Right renal cortex interstitium (tissue), 3 donors: ENCODE measurements around the gene TP73. TPM values are rescaled to one million over a fixed set of nuclear protein-coding genes. Genes with fewer than 3 reads are reported as not detected.

Source experiments
- DNase-seq, 3 donors: peaks; one replicate each; pipeline ENCODE4 v3.0.0-alpha.2; 2013; ENCODE audit warnings: low read depth in 3 of 3, low spot score in 2 of 3
- polyA plus RNA-seq, 3 donors: library from polyadenylated mRNA; unstranded; fragments of 120-200 nt; gene quantifications; one replicate each; pipeline ENCODE4 v1.2.1, GENCODE V29; 2013; ENCODE audit not compliant: insufficient read length in 3 of 3

The TP73 gene
- polyA plus RNA-seq = under 1 TPM; 0.35 to 0.45 (median 0.40) TPM

DNA sequence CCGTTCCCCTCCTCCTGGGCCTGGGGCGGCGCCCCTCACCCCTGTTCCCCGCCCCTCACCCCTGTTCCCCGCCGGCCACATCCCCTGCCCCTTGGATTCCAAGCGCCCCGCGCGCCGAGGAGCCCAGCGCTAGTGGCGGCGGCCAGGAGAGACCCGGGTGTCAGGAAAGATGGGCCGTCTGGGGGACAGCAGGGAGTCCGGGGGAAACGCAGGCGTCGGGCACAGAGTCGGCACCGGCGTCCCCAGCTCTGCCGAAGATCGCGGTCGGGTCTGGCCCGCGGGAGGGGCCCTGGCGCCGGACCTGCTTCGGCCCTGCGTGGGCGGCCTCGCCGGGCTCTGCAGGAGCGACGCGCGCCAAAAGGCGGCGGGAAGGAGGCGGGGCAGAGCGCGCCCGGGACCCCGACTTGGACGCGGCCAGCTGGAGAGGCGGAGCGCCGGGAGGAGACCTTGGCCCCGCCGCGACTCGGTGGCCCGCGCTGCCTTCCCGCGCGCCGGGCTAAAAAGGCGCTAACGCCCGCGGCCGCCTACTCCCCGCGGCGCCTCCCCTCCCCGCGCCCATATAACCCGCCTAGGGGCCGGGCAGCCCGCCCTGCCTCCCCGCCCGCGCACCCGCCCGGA lies at the start of gene TP73:
Gene TP73, plus strand, starts transcription at position 587 of the 618 bp plus-strand sequence. CDS start 29,850 bp downstream, outside the sequence.
- DNase-seq = no peak

DNA sequence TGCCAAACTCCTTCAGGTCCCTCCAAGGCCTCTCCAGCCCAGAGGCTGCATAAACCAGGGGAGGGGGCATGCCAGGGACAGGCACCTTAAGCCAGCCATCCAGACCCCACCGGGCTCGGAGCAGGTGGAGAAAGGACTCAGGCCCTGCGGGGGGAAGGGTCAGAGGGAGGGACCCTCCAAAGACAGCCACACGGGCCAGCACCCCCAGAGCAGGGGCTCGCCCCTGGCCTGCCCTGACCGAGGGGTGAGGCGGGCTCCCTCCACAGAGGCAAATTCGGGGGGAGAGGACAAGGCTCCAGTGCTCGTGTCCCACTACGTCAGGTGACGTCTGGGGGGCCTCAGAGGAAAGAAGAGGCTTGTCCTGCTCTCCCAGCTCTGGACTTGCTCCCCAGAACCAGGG lies 49.2 kb upstream of the TP73 start:
- no peak for DNase-seq

DNA sequence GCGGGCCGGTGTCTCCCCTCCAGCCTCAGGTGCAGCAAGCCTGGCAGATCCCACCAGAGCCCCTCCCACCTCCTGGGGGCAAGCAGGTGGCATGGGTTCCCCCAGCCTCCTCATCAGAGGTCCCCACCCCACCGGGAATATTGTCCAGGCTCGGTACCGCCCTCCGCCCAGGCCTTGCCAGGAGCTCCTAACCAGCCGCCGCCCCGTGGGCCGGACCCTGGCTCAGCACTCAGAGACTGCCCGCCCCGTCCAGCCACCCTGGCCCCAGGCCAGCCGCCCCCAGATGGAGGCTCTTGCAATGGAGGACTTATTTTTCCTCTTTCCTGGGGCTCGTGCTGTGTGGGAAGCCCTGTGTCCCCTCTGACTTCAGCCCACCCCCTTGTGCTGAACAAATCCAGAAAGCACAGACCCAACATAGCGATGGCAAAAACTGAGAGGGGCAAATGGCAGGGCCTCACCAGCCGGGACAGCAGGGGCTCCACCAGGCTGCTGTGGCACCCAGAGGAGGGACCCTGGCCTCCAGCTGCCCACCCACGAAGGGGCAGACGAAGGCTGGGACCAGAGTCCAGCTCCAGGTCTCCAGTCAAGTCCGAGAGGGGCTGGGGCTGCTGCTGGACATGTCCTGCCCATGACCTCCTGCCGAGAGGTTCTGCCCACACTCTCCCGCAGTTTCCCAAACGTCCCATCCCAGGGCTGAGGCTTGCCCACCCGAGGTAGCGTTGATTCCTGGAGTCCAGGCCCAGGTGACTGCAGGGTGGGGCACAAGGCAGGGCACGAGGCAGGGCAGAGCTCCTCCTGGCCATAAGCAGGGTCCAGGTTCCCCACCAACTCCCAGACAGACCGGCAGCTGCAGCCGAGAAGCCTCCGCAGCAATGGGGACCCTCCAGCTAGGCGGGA lies 48.5 kb upstream of the TP73 start:
- no peak for DNase-seq

DNA sequence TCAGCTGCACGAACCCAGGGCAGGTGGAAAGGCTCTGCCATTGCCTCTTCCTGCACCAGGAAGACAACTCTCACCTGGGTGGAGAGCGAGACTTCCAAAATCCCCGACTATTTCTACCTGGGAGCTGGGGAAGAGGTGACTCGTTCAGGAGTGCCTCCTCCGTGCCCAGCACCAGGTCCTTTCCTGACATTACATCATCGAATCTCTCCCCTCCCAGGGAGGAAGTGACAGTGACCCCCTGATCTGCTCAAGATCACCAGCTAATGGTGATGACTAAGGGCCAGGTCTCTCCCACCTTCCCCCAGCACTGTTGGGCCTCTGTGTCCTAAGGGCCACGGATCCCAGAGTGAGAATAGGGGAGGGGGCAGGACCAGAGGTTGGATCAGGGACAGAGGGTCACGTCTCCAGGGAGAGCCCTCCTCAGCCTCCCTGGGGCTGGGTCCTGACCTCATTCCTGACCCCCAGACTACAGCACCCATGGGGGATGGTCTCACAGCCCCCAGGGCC lies 47.8 kb upstream of the TP73 start:
- no peak for DNase-seq

DNA sequence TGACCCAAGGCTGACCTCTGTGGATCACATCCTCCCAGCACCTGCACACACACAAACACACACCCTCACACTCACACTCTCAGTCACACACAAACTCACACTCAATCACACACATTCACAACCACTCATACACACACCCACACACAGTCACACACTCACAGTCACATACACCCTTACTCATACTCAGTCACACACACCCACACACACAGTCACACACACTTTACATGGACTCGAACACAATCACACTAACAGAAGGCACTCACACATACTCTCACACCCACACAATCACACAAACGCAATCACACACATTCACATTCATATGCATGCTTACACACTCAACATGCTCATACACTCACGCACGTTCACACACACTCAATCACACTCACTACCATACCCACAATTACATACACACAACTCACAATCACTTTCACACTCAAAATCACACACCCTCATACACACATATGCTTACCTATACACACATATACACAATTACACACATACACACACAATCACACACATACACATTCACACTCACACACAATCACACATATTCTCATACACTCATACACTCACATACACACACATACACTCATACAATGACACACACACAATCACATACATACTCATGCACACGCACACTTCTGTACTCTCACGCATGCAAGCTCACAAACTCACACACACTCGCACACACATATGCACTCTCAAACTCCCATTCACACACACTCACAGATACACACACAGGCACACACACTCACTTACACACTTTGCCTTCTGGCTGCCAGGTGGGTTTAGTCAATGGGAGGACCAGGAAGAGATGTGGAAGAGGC lies 47.1 kb upstream of the TP73 start:
- DNase-seq = no peak

DNA sequence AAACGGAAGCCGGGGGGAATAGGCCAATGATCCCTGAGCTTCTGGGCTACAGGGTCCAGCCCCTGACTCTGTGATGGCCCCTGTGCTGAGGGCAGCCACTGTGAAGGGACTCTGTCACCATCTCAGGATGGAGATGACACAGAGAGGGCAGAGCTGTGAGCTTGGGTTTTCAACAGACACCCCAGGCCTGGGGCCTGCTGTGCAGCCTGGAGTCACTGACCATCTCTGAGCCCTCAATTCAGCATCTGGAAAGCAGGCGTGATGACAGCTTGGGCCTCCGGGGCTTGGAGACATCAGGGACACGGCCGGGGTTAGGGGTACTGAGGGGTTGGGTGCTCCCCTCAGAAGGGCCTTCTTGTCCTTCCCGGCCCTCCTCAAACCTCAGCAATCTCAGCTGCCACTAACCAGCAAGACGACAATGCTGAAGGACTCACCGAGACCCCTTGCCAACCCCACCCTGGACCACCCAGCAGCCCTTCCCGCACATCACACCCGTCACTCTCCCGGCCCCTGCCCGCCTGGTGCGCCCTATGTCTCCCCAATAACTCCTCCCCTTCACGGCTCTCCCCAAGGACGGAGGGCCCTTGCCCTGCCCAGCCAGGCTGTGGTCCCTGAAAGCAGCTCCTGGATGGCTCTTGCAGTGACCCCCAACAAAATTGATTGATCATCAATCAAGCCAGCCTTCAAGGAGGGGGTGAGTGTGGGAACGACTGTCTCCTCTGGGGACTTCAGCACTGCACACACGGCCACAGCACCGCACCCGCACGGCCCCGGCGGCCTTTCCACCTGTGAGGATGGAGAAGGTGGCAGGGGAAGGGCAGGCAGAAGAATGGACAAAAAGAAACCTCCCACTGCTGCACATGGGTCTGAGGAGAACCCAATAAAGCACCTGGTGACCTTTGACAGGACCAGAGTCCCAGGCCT lies 45.3 kb upstream of the TP73 start:
- no peak for DNase-seq

DNA sequence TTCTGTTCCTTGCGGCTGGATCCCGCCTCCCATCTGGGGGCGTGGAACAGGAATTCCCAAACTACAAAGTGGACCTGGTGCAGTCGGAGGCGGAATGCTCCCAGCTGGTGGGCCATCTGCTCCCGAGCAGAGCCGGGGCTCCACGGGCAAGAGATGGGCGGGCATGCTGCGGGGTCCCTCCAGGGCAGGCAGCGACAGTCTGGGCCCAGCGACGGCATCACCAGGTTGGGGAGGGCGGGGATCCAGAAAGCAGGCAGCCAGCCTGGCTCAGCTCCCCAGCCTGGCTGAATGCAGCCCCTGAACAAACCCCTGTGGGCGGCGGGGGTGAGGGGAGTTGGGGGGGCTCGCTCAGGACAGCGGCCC lies 44.6 kb upstream of the TP73 start:
- DNase-seq = no peak

DNA sequence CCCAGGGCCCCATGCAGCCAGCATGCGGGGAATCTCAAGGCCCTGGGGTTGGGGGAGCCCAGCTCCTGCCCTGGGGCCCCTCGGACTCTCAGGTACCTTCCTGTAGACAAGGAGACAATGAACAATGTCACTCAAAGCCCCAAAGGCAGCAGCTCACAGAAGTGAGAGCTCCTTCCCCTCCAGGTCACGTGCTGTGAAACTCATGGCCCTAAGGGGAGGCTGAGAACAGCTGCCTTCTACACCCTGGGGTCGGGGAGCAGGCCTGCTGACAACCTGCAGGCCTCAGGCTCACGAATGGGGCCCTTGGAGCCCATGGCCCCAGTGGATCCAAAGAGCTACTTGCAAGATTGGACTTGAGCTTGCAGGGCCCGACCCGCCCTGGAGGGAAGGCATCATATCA lies 44.2 kb upstream of the TP73 start:
- DNase-seq = no peak

DNA sequence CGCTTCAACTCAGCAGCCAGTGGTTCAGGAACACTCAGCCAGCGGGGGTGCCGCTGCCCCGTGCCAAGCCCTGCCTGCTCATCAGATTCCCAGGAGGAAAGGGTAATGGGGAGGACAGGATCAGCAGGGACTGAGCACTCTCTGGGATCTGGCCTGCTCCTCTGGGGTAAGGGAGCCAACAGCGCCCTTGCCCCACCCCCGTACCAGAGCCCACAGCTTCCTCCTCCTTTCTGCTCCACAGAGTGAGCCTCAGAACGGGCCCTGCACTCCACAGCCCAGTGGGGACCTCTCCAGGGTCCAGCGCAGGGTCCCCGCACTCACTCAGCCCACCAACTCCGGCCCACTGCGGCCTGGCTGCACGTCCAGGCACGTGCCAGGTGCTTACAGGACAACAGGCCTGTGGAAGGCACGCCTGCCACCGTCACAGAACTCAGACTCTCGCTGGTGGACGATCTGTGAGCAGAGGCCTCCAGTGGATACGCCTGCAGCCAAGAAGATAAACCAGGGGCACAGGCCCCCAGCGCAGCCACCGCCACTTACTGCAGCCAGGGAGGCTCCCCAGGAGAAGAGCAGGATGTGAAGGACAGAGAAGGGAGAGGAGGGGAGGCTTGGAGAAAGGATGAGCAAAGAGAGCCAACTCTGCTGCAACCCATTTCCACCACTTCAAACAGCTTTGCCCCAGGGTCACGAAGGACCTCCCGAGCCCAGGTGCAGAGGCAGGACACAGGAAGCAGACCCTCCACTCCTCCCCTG lies 43.1 kb upstream of the TP73 start:
- no peak for DNase-seq

DNA sequence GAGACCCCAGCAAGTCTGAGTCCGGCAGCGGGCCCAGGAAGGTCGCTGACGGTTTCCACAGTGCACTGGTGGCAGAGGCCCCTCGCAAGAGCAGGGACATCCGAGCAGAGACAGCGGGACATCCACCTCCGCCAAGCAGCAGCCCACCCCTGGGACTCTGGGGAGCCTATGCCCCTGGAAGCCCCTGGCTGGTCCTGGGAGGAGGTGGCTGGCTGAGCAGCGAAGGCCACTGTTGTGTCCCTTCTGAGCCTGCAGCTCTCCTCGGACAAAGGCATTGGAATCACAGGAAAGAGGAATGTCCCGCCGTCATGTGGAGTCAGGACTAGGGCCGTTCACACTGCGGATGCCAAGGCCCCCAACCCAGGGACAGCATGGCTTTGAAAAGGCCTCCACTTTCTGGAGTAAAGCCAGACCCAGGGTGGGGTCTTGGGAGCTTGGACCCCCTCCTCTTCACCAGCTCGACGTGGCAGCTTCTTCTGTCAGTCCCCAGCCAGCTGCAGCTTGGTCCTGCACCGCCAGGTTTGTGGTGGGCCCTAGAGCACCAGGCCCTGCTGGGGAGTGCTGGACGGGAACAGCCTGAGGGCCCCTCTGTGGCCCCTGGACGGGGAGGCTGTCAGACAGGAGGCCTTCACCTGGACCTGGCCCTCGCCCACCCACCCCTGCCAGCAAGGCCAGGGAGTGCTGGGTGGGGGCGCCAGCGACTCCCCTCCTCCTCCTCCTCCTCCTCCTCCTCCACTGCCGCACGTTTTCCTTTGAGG lies 42.4 kb upstream of the TP73 start:
- no peak for DNase-seq

DNA sequence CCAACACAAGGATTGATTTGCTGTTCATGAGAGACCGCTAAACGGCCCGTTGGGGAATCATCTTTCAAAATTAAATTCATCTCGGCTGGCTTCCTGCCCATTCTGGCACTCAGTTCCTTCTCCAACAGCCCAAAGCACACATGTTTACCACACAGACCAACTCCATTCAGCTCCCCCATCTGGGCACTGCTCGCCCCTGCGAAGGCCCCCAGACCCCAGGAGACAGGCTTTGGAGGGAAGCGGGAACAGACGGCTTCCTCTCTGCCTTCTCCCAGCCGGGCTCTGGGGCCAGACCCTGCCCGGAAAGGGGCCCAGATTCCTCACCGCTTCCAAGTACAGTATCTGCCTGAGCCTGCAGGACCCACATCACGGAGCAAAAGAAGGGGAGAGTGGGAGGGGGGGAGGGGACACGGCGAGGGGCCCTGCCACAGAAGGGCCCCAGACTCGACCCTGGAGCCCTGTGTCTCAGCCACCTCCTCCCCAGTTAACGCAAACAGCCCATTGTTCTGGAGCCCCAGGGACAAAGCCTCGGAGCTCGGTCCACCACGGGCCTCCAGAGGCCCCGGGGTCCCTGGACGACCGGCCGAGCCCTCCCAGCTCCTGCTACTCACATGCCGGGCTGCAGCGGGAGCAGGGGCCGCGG lies 41.7 kb upstream of the TP73 start:
- DNase-seq = no peak

DNA sequence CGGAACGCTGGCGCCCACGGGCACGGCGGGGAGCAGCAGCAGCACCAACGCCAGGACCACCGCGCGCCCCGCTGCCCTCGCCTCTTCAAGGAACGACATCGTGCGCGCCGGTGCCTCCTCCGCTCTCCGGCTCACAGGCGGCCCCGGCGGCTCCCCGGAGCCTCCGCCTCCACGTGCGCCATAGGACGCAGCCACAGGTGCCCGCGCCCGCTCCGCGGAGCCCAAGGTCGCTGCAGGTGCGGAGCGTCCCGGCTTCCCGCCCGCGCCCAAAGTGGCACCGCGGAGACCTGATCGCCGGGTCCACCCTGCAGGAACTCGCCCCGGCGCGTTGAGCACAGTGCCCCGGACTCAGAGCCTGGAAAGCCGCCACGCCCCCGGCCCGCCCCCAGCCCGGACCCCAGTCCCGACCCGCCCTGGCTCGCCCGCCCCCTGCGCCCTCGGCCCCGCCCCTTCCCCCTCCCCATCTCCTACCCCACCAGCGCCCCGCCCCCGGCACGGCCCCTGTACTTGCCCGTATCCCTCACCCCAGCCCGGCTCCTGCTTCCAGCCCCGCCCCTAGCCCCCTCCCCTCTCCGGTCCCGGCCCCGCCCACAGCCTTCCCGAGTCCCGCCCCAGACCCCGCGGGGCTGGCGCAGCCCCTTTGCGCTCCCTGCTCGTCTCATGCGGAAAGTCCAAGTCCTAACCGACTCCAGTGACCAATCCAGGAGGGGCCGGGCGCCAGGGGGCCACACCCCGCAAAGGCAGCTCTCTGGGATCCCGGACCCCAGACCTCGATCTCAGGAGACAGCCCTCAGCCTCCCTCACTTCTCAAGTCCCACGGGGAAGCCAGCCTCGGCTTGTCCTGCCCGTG lies 40.9 kb upstream of the TP73 start, which contains the start of gene MEGF6:
Gene MEGF6, minus strand, starts transcription at position 339 of the 850 bp plus-strand sequence. Its CDS starts 240 bp downstream, at position 99.
- DNase-seq = no peak

DNA sequence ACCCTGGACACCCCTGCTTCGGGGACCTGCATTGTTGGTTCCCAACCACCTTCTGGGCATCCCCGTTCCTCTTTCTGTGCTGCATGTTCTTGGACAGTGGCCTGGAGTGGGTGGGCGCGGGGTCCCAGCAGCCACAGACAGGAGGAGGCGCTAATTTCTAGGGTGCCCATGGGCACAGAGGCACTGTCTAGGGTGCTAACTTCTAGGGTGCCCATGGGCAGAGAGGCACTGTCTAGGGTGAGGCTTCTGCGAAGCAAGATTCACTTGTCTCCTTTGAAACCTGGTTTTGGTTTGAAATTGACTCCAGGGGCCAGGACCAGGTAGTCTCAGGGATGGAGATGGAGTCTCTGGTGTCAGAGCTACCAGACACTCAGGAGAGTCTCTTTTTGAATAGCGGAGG lies 40.2 kb upstream of the TP73 start:
- DNase-seq = no peak

DNA sequence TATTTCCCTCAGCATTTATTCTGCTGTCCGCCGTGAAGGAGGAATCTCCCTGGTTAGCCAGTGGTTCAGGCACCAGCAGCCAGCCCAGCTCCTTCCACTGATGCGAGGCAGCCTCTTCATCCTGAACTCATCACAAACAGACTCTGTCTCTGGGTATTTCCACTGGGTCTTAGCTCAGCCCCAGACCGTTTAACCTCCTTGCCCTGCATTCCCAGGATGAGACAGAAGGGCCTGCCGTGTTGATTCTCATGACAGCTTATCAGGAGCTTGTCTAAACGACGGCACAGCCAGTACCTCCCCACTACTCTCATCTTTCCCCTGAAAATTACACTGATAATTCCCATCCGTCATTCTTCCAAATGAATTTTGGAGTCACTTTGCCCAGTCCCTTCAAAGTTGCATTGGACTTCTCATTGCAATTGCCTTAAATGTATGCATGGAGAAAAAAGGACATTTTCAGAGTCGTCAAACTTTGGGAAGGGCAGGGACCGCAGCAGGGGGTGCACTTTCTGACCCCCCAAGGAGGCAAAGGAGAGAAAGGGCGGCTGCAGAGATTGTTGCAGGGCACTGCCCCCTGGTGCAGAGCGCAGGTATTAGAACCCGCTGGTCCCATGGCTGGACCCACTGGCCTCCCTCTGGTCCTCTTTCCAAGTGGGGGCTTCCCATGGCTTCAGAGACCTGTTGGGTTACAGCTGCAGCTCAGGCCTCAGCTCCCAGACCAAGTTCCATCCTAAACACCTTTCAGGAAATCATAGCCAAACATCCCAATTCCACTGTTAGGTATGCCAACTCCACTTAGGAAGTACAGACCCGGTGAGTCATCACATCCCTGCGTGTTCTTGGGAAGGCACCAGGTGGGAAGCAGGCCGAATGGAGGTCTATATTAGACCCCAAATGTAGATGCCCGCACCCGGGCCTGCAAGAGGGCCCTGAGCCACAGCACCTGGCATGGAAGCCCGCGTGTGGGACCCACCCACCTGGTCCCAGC lies 37.3 kb upstream of the TP73 start:
- DNase-seq = no peak

DNA sequence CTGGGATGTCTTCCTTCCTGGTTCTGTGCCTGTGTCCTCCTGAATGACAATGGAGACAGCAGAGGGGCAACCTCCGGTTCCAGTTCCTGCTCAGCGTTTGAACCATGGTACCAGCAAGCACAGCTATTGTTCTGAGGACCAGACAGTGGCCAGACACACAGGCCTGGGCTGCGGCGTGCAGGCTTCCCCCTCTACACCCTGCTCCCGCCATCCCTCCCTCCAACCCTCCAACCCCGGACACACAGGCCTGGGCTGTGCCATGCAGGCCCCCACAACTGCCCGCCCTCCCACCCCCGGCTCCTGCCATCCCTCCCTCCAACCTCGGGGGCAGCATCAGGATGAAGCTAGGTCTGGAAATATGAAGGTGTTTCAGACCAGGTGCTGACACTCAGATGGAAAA lies 35.5 kb upstream of the TP73 start:
- no peak for DNase-seq

DNA sequence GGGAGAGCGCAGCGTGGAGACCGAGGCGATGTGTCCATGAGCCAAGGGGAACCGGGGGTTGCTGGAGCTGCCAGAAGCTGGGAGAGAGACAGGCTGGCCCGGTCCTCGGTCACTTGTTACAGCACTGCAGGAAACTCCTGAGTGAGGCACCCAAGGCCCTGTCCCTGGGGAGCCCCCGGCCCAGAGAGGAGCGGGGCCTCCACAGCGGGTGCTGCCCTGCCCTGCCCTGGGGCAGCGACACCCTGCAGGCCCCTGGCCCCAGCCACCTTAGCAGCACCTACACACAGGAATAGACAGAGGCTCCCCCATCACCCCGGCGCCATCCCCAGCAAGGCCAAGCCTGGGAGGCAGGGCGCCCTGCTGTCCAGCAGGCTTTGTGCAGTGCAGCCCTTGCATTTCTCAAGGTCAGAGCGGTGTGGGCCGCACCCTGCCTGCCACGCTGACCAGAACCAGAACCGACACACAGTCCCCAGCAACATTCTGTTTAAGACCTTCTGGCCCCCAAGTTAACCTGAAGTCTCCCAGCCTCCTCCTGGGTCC lies 34.4 kb upstream of the TP73 start:
- no peak for DNase-seq
